GM19238 (cell line): Measurements from ENCODE around the gene CSRNP3.

Experiments used
- DNase-seq: peaks from one replicate; pipeline ENCODE4 v3.0.0; 2011; ENCODE audit warnings: low spot score; ENCODE audit not compliant: insufficient read length

The CSRNP3 gene

GRCh38 chr2:165469417-165469816 is at the start of gene CSRNP3:
CSRNP3 (plus strand) TSS chr2:165469698; CDS start chr2:165595066, 125,368 bp downstream.
- DNase-seq: no peak

DNA sequence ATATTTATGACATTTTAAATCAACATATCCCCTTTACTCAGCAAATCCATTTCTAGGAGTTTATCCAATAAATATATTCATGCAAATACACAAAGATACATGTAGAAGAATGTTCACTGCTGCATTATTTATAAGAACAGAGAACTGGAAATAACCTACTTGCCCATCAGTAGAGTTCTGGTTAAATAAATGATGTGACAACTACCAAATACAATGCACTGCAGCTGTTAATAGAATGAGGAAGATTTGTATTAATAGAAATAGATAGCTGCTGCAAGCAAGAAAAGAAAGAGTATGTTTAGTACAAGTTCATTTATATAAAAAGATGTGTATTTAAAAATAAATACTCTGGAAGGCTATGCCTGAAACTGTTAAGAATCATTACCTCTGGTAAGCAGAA is 49.3 kb upstream of the CSRNP3 start:
- no peak for DNase-seq

- DNase-seq: no peak
Measured at GRCh38 chr2:165423081-165423480, 46.4 kb upstream of the CSRNP3 start.

DNA sequence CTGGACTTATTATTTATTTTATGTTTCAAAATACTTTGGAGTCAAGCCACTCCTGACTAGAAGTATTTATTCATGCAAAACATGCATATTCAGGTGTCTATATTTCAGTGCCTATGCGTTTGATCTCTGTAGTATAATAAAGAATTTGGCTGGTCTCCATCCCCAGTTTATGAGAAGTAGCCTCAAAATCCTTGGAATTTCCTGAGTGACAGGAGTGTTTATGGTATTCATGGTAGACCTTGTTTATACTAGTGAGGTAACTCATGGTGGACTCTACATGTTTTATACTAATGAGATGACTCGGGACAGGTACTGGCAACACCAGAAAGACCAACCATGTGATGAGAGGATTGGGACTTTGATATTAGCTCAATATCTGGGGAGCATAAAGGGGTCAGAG is 43.9 kb upstream of the CSRNP3 start:
- DNase-seq: no peak

- DNase-seq: no peak
Measured at GRCh38 chr2:165427686-165428085, 41.8 kb upstream of the CSRNP3 start.

DNA sequence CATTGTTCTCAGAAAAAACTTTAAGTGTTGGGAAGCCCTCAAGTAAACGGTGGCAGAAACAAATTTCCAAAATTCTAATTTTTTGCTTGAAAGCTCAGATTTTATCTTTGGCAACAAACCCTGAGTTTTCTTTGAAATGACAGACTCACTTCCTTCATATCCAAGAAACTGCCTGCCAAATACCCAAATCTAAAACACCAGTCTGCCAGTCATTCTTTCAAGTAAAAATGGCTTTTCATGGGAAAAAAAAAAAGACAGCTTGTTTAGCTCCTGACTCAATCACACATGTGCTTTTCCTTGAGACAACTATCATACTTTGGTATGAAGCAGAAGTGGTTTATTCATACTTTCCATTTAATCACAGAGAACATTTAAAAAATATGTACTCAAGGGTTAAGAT is 40.6 kb upstream of the CSRNP3 start:
- no peak for DNase-seq

DNA sequence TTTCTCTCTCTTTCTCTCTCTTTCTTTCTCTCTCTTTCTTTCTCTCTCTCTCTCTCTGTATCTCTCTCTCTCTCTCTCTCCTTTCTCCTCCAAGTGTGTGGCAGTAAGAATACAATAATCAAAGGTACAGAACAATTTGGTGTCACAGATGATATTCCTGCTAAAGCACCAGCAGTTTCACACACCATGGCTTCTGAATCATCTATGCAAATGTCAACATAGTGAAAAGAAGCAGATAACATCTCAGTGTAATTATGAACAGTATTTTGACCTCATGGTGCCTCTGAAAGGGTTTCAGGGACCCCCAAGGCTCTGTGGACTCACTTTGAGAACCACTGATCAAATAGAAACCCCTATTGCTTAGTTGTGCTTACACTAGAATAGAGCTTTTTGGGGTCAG is 38.5 kb upstream of the CSRNP3 start:
- no peak for DNase-seq

DNA sequence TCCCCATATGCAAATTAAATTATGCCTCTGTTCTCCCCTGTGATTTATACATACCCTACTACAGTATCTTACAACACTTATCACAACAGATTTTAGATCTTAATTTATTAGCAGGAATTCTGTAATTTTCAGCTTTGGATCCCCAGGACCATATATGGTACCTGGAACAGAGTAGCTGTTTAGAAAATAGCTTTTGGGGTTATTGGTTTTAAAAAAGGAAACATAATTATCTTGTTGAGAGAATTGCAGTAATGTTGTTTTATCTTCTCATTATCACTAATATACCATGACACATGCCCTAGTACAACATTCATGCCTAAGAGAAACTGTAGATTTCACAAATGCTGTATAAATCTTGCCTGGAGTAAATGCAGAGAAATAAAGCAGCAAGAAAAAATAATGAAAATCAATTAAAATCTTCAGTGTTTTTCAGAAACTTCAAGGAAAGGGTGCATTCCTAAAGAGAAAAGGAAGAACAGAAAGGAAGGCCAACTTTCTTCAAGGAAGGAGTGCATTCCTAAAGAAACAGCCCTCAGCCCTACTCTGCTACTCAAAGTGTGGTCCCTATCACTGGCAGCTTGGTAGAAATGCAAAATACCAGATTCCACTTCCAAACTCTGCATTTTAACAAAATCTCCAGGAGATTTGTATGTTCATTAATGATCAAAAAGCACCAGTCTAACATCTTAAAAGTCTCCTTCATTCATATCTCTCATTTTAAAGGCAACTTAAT is 37.1 kb upstream of the CSRNP3 start:
- DNase-seq: no peak

- no peak for DNase-seq
Measured at GRCh38 chr2:165434865-165435496, 34.5 kb upstream of the CSRNP3 start.

DNA sequence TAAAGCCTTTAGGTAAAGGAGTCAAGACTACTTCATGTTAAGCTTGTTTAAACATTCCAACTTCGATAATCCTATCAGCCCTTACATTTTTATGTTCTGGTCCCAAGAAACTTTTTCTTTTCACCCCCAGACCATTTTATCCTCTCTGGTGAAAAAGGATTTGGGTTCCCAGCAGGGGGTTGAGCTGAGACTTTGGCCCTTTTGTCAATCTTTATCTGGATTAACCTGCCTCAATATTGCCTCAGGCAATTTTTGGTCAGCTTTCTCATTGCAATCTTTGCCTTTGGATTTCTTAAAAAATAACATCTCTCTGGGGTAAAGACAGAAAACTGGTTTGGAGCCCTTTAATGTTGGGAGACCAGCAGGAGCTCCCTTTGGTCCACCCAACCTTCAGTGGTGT is 33.9 kb upstream of the CSRNP3 start:
- DNase-seq: no peak

GRCh38 chr2:165436559-165436958 is 32.9 kb upstream of the CSRNP3 start:
- DNase-seq: no peak

DNA sequence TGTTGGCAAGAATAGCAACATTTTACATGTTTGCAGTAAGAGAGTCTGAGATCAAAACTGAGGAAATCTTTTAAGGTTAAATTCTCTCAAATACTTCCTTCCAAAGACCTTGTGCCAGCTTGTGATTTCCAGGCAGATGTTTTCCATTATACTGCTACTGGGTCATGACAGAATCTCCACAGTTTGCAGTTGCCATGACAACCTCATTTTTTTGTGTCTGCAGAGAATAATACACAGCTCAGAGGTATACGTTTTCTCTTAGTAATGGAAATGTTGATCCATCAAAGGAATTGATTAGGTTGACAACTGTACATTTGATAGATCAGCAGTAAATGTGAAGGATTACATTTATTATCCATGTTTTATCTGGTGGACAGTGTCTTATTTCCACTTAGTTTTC is 29.1 kb upstream of the CSRNP3 start:
- DNase-seq: no peak

DNA sequence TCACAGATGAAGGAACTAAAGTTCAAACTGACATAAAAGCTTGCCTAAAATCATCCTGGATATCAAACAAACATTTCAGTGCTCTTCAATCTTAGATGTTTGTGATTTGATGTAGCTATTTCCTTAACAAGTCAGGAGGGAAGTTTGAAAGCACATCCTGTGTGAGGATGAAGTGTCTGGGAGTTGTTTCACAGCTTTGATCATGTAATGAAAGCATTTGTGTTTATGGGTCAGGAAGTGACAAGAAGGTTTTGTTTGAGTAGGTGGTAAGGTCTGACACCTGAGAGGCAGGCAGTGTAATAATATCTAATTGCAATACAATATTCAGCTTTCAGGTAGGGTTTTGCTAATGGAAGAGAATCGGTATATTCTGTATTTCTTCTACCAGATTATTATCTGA is 26.0 kb upstream of the CSRNP3 start:
- no peak for DNase-seq

- no peak for DNase-seq
Measured at GRCh38 chr2:165448406-165448805, 21.1 kb upstream of the CSRNP3 start.

DNA sequence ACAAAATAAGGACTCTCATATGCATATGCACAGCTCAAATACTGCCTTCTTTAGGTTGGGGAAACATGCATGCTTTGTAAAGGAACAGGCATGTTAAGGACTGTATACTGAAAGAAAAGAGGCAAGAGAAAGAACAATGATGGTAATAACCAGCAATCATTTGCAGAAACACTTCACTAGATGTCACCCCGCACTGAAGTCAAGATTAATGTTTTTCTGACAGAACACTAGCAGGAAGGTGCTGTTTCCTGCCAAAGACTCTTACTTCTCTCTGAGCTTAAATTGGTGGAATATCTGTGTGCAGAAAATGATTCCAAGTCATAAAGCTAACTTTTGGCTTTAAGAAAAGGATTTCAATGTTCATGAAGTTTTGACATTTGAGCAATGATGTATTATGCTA is 19.3 kb upstream of the CSRNP3 start:
- no peak for DNase-seq

DNA sequence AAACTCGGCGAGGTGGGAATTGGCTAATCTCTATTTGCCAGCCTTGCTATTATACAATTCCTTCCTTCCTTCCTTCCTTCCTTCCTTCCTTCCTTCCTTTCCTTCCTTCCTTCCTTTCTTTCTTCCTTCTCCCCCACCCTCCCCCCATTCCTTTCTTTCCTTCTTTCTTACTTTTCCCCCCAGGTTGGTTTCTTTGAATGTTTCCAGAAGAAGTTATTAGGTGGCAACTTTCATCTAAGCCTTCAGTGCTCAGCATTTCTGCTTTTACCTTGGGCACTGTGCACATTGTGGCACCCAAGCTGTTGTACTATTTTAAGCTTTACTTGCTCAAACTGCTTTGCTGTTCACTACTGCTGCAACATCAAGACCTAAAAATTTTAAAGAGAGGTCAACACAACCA is 17.2 kb upstream of the CSRNP3 start:
- no peak for DNase-seq

- no peak for DNase-seq
Measured at GRCh38 chr2:165453561-165454094, 15.9 kb upstream of the CSRNP3 start.

DNA sequence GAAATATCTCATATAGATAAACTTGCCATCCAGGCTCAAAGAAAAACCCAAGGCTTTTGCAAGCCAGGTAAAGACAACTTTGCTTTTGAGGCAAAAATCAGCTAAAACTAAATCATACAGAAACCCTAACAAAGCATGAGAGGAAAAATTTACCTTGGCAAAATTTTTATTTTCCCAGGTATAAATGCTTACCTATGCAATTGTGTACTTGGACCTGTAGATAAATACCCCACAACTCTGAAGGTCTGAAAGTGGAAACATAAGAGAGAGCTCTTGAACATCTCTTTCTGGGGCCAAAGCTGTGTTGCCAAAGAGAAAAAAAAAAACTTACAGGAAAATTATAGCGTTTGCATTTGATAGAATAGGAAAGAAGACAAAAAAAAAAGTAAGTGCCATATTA is 14.6 kb upstream of the CSRNP3 start:
- no peak for DNase-seq

GRCh38 chr2:165456027-165456426 is 13.5 kb upstream of the CSRNP3 start:
- DNase-seq: no peak

DNA sequence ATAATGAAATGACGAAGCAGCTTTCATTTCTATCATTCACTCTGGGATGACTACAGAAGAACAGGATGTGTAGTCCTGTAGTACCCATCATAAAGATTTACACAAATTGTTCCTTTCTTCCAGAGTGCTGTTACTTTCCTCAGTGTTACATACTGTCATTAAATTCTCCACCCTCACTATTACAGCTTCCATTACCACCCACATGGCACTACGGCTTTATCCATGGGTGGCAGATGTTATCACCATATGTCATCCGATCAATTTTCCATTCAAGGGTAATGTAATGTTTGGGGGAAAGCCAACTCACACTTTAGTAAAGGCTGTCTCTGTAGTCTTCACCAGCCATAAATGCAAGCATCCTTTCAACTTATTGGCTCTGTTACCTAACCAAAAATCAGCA is 7.1 kb upstream of the CSRNP3 start:
- no peak for DNase-seq

- DNase-seq: no peak
Measured at GRCh38 chr2:165466386-165466785, 3.1 kb upstream of the CSRNP3 start.

- DNase-seq: no peak
Measured at GRCh38 chr2:165467921-165468320, 1.6 kb upstream of the CSRNP3 start.

- DNase-seq: no peak
Measured at GRCh38 chr2:165470361-165470760, 863 bp downstream of the CSRNP3 start.
